ENCODE data around the gene RAD51B.

The RAD51B gene

DNA sequence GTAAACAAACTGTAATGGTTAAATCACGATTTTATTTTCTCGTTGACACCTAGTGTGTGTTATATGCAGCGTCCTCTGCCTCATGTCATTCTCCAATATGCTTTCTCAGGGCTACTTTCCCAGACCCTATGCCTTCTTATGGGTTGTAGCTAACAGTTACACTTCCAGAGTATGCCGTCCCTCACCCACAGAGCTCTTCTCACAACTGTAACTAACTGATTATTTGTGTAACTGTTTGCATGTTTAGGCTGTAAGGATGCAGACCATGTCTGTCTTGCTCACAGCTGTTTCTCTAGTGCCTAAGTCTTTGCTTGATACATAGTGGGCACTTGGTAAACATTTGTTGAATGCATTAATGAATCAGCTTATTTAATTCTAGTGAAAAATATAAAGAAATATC lies 555.8 kb downstream of the RAD51B start:
- no peak for DNase-seq

- DNase-seq, result no peak
Observed at GRCh38 chr14:68376067-68376779, 556.6 kb downstream of the RAD51B start.

DNA sequence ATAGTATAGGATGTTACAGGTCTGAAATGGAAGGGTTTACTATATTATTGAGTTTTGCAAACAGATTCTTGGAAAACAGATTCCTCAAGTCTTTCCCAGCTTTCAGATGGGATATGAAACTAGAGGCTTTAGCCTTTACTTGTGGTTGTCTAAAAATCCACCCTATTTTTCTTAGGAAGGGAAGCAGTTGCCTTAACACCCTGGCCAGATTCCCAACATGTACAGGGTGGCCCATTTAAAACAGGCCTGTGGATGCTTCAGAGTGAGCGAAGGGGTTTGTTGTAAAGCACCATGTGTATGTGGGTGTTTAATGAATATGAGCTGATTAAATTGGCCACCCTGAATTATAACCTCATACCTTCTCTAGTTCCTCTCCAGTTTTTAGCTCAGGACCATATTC lies 557.4 kb downstream of the RAD51B start:
- DNase-seq, result no peak

- no peak for DNase-seq
Observed at GRCh38 chr14:68377459-68377858, 557.9 kb downstream of the RAD51B start.

DNA sequence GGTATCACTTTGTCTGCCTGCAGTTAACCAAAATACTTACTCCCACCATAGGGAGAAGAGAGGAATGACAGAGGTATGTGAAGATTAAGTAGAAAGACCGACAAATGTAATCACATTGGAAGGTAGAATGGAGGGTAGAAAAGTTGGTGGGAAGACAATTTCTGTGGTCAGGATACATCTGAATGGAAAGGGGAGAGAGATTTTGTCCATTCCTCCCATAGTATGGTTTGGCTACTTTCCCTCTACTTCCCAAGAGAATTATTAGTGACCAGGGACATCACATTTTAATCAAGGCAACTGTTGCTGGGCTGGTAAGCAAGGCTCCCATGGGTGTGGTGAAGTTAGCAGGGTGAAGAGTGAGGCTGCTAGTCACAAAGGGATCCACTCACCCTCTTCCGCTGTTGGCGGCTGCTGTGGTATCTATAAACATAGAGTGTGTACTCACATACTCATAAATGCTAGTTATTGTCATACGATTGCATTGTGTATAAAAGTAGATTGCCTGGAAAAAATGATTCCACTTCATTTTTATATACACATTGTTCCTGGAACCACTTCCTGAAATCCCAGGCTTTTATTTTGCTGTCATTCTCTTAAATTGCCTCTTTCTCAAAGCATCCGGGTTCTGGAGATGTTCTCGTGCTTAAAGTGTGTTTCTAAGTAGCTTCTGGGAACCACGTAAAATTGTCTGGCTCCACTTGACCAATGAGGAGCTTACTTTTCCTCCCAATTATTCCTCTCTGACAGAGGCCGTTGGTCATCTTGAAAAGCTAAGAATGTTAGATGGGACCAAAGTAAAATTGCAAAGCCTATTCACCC lies 560.1 kb downstream of the RAD51B start:
- peak in 1 of 2 donors; percentile 28 for DNase-seq

- DNase-seq, result no peak
Observed at GRCh38 chr14:68380329-68380741, 560.8 kb downstream of the RAD51B start.

DNA sequence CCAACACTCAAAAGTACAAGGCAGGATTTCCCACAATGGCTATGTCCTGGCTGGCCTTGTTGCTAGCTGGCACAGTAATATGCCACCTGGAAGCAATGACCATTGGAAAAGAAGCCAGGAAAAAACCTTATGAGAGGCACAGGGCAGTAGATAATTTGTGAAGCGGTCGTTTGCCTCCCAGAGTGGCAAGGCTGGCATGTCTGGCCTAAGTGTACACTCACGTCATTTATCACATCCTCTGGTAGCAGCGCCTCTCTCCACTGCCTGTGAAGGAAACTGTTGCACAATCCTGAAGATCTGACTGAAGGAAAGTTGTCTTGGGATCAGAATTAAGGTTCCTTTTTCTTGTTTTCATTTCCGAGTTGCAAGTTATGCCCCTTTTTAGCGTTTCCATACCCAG lies 564.8 kb downstream of the RAD51B start:
- no peak for DNase-seq

DNA sequence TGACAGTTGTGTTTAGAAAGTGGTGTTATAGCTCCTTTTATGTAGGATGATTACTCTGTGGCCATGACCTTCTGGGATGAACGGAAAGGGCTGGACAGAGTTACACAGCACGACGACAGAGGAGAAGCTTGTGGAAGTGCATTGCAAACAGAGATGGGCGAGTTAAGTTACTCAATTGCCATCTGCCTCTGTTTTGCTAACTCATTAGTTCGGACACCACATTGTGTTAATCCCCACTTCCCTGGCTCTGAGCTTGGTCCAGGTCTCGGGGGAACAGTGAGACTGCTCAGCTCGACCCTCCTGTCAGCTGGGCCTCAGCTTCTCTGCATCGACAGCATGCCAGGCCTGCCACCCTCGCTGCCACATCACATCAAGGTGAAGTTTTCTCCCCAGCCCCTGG lies 565.3 kb downstream of the RAD51B start:
- DNase-seq, result no peak

DNA sequence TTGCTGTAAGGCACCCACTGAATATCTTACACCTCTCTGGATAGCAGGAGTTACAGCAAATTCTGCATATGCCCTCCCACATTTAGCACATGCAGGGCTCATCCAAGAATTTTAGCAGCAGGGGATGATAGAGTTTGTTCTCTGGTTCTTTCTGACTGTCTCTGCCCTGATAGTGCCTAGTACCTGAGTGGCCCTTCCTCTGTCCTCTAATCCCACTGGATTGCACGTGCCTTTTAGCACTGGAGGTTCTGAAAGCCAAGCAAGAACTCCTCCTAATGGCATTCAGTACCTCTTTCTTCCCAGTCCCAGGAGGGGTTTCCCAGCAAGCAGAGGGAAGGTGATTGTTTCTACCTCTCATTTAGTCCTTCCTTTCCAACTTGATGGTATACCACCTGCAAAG lies 566.9 kb downstream of the RAD51B start:
- DNase-seq, result no peak

GRCh38 chr14:68386950-68387779 lies 567.6 kb downstream of the RAD51B start:
- no peak for DNase-seq

DNA sequence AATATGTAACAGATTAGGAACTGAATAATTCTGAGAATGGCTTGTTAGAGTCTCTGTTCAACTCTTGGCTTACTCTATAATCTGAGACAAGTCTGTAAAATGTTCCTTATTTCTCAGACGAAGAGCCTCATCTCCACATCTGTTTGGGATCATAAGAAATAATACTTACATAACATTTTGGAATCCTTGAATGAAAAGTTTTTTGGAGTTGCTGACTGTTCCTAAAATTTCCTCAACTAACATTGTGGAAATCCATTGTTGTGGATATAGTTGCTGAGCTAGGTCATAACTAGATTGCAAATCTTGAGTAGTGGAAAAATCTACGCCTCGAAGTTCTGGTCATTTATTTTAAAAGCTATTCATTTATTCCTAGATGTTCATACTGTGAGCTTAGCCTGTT lies 570.4 kb downstream of the RAD51B start:
- DNase-seq, result no peak

DNA sequence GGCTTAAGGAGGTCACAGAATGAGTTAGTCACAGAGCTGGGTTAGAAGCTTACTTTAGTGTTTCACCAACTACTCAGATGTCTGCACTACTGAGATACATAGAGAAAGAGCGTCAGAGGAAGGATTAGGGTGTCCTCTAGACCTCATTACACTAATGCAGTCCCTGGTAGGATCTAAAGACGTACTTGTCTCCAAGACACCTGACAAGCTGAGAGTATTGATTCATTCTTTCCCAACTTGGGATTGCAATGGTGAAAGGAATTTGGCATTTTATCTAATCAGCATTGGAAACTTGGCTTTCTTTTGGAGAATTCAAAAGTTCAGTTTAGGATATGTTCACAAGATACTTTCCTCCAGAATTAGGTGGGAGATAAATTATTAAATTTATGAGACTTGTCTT lies 571.2 kb downstream of the RAD51B start:
- DNase-seq, result no peak

GRCh38 chr14:68391311-68392014 lies 571.9 kb downstream of the RAD51B start:
- DNase-seq, result no peak

DNA sequence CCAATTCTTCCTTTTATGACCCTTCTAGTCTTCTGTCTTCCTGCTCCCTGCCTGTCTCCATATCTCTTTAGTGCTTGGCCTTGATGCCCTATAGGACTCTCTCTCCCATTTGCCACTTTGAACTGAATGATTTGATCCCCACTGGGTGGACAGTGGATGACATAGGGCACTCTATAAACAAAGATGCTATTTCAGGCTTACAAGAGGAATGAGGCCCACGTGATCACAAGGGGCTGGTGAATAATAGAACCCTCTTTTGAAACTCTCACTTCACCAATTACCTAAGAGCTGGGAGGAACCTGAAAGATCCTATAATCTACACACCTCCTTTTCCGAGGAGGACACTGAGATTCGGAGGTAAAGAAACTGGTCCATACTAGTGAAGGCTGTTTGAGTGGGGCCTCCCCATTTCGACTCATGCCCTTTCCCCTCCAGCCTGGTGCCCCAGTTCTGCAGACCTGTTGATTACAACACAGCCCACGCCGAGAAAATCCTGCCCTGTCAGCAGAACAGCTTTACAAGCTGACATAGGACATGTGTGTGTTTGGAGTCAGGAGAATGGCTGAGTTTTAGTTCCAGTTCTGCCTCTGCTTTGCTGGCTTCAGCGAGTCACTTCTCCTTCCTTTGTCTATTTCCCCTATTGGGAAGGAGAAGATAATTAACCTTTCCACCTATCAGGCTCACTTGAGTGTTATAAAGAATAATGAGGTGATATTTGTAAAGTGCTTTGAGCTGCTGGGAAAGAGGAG lies 573.0 kb downstream of the RAD51B start:
- DNase-seq, result no peak

GRCh38 chr14:68393259-68393658 lies 573.7 kb downstream of the RAD51B start:
- no peak for DNase-seq

DNA sequence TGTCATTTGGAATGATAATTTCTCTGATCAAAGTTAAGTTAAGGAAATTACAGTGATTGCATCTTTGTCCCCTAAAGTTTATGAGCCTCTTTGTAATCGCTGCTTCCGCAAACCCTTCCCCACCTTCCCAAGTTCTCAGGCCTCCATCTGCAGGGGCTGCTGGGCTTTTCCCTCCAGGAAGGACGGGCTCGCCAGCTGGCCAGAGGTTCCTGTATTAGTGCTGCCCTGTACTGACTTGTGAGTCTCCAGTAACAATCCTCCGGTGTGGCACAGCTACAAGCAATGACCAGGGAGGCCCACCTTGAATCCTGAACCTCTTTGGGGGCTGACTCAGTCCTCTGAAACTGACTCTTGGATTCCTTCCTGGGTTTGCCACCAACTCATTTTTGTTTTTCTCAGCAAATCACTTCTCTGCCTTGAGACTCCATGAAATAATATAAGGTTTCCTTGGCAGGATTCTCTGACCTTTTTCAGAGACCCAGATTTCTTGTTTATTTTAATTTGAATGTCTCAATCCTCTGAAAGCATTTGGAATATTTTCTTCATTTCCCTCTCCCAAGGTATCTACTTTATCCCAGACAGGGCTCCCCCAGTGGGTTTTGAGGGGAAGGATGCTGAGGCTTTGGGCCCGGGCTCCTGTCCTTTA lies 574.7 kb downstream of the RAD51B start:
- DNase-seq, result no peak

GRCh38 chr14:68394764-68395143 lies 575.2 kb downstream of the RAD51B start:
- no peak for DNase-seq

DNA sequence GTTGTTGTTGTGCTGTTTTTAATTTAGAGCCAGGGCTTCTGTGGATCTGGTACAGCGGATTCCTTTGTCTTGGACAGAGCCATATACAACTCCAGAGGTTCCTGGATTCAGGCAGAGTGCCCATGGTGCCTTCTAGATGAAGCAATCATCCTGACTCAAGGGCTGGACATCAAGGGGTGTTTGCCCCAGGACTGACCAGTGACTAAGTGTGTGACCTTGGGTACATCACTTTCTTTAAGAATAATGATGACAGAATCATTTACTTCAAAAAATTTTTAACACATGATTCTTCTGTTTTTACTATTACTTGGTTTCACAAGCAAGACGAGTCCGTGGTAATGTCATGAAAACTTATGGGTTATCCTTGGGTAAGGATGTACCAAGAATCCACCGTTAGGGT lies 576.0 kb downstream of the RAD51B start:
- no peak for DNase-seq

DNA sequence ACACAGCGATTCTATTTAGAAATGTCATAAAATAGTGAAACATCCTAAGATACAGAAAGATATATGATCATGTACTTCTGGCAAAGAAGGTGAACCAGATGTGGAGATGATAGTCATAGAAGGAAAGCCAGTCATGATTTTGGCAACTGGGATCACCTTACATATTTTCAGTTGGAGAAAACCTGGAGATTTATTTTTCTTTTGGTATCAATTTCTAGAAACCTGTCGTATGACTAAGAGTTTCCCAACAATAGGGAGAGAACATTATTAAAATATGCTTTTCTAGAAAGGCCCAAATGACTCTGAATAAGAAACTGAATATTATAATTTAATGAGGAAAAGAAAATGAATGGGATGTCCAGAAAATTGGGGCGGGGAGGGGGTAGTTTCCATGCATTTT lies 576.9 kb downstream of the RAD51B start:
- DNase-seq, result no peak

DNA sequence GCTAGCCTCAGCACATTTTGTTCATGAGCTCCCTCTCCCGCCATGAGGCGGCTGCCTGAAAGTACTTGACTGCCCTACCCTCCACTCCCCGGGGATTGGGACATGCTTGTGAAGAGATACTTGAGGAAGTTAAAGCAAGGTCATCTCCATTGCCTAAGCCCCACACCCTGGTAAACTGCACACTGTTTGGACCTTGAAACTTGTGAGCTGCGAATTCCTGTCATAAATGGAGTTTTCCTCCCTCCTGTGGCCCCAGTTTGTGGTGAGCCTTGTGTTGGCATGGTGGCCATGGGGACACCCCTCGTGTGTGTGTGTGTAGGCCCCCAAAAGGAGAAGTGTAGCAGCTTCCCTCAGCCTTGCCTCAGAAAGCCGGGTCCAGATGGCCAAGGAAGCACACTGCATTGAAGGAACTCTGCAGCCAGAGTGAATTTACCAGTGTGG lies 577.8 kb downstream of the RAD51B start:
- DNase-seq, result no peak

DNA sequence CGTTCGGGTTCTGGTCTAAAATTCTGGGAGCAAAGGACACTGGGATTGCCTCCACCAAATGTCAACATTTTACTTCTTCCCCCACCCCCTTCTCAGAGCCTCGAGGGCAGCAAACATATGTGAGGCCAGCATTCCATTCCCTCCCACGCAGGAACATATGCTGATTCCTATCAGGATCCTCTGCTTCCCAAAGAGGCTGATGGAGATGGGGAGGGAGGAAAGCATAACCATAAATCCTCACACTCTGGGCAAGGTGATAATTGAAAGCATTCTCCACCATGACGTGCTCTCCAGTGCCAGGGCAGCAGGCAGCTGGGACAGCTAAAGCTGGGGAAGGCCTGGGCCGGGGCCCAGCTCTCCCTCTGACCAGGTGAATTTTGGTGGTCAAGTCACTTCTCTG lies 578.2 kb downstream of the RAD51B start:
- no peak for DNase-seq

GRCh38 chr14:68398370-68398769 lies 578.8 kb downstream of the RAD51B start:
- no peak for DNase-seq
